ENCODE results near the gene AHR. TPM values are rescaled to one million over a fixed set of nuclear protein-coding genes. Genes with fewer than 3 reads are reported as not detected.

The AHR gene
- total RNA-seq, 2 experiments from 2014 or later: 37.7 to 39.1 TPM

- ChIA-PET POLR2A (no interaction called here), CTCF (interaction anchor here (0.6 kb wide), 1 partner anchor 54 kb away, joined by 3 read pairs; no protein-coding TSS in a partner anchor)
Observed at GRCh38 chr7:17301471-17302456, 3.3 kb downstream of the AHR start.

- POLR2A ChIA-PET: interaction anchor here (0.7 kb wide), 1 partner anchor 102 kb away, joined by 3 read pairs; no protein-coding TSS in a partner anchor
- CTCF ChIA-PET: interaction anchor here (0.6 kb wide), 2 partner anchors 55 to 342 kb away, joined by 3 read pairs; no protein-coding TSS in a partner anchor
Observed at GRCh38 chr7:17302575-17303142, 4.2 kb downstream of the AHR start.

DNA sequence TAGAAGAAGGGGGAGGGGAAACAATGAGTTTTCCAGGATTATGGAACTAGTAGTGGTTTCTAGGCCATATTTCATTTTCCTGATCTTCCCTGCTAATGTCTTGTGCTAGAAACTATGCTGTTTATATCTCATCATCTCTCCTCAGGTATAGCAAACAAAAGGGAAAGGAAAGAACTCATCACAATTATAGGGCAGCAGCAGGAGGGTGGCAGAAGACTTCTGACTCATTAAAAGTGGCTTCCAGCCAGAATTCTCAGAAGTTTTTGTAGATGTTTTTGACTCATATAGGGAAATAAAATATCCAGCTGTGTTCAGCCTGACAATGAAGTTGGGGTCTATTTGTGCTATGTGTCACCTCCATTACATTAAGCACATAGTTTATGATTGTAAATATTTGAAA, 6.5 kb downstream of the AHR start:
- CTCF ChIA-PET: no interaction called here
- POLR2A ChIA-PET: no interaction called here

DNA sequence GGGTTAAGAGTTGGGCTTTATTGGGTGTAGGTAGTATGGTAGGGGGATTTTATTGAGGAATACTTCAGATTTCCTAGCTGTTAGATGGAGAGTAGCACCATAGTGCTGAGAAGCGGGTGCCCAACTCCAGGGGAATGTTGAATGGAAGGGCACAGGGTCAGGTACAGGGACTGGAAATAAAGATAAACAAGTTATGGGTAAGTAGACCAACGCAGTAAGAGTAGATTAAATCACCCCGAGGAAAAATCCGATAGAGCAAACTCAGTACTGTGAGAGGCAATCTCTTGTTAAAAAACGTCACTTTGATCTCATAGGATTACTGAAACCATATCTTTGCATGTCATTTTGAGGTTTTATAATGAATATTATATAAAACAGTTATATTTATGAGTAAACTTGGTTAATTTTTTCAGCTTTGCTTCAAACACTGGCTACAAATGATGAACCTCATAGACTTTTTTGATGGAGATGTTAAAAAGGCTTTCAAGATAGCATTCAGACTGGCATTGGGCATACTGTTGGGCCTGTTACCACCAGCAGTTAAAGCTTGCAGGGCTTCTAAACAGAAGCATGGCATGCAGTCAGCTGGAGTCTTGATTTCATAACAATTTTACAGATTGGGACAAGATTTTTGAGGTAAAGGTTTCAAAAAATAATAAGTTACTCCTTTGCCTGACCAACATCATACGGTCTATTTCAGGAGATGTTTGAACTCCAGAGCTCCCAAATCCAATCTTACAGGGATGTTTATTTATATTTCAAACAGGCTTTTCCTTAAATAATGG, 7.1 kb downstream of the AHR start:
- POLR2A ChIA-PET: no interaction called here
- CTCF ChIA-PET: no interaction called here

GRCh38 chr7:17307000-17307399, 8.5 kb downstream of the AHR start:
- POLR2A ChIA-PET: interaction anchor here (0.7 kb wide), 1 partner anchor 9 kb away, joined by 3 read pairs; the partner anchor contains the start of gene AHR

GRCh38 chr7:17307558-17307957, 9.1 kb downstream of the AHR start:
- CTCF ChIA-PET: interaction anchor here (1.2 kb wide), 1 partner anchor 168 kb away, joined by 3 read pairs; no protein-coding TSS in a partner anchor
- POLR2A ChIA-PET: no interaction called here

More at GRCh38 chr7:17307000-17307399, 8.5 kb downstream of the AHR start:
- CTCF ChIA-PET: interaction anchor here (1.2 kb wide), 1 partner anchor 167 kb away, joined by 3 read pairs; no protein-coding TSS in a partner anchor

- POLR2A ChIA-PET: interaction anchor here (0.7 kb wide), 1 partner anchor 94 kb away, joined by 3 read pairs; no protein-coding TSS in a partner anchor
- CTCF ChIA-PET: interaction anchor here (1.2 kb wide), 1 partner anchor 168 kb away, joined by 3 read pairs; no protein-coding TSS in a partner anchor
Observed at GRCh38 chr7:17307969-17308648, 9.7 kb downstream of the AHR start.

- POLR2A ChIA-PET: no interaction called here
- CTCF ChIA-PET: interaction anchor here (0.6 kb wide), 1 partner anchor 131 kb away, joined by 3 read pairs; no protein-coding TSS in a partner anchor
Observed at GRCh38 chr7:17311194-17311593, 12.7 kb downstream of the AHR start.

DNA sequence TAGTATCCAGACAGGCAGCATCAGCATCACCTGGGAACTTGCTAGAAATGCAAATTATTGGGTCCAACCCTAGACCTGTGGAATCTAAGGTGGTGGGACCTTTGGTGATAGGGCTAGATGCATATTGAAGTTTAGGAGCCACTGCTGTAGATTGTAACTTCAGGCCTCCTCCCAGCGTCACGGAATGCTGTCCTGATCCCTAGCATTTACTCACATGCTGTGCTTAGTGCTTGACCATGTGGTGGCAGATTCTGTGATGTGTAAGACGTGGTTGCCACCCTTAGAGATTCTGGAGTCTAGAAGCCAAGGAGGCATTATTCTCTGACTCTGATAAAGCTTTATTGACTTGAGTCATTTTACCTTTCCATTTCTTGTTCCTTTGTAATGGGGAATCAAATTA, 13.5 kb downstream of the AHR start:
- ChIA-PET CTCF (no interaction called here), POLR2A (no interaction called here)

- ChIA-PET POLR2A (no interaction called here), CTCF (no interaction called here)
Observed at GRCh38 chr7:17312641-17313040, 14.2 kb downstream of the AHR start.

GRCh38 chr7:17313194-17313593, 14.7 kb downstream of the AHR start:
- POLR2A ChIA-PET: no interaction called here
- CTCF ChIA-PET: no interaction called here

DNA sequence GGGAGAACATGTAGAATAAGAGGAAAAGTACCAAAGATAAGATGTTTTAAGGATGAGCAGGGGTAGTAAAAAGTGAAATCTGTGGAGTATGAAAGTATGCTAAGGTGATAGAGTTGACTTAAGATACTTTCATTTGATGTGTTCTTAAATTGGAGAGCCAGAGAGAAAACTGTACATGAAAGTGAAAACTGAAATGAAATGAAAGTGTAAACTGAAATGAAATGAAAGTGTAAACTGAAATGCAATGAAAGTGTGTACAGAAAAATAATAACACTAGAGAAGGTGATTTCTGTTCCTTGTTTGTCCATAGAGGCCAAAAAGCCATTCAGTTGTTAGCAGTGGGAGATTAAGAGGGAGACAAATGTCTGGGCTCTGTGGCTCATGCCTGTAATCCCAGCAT, 17.5 kb downstream of the AHR start:
- CTCF ChIA-PET: no interaction called here
- POLR2A ChIA-PET: no interaction called here

- ChIA-PET CTCF (no interaction called here), POLR2A (no interaction called here)
Observed at GRCh38 chr7:17318146-17318545, 19.7 kb downstream of the AHR start.

DNA sequence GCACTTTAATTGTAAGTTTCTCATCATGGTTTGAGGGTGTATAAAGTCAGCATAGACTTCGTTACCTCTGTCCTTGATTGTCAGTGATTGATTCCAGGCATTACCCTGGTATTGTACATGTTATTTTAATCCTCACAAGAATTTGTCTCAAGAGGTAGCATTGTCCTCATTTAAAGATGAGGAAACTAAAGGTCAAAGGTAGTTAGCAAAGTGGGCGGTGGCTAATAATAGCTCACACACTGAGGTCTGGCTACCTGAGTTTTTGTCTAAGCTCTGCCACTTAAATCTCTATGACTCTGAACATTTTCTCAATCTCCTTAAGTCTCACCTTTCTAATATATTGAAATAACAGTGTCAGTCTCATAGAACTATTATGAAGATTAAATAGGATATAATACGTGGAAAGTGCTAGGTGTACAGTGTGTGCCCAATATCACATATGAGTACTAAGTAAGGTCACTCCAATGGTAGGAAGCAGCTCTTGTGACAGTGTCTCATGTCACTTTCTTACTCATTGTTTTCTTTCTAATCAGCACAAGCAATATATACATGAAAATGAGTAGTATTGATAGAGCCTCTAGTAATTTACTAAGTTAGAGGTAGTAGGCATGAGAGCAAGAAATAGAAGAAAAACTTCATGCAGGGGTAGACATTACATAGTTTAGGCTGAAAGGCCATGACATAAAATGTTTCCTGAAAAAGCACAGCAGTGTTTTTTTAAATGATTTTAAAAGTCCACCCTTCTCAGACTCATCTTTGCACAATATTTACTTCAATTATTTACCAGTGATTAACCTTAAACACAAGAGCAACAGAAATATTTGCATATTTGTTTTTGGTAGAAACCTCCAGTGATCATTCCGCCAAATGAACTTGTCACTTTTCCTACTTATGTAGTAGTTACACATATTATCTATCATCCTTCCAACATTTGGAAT, 21.0 kb downstream of the AHR start:
- CTCF ChIA-PET: no interaction called here
- POLR2A ChIA-PET: no interaction called here

- ChIA-PET POLR2A (no interaction called here), CTCF (no interaction called here)
Observed at GRCh38 chr7:17320102-17320497, 21.6 kb downstream of the AHR start.

DNA sequence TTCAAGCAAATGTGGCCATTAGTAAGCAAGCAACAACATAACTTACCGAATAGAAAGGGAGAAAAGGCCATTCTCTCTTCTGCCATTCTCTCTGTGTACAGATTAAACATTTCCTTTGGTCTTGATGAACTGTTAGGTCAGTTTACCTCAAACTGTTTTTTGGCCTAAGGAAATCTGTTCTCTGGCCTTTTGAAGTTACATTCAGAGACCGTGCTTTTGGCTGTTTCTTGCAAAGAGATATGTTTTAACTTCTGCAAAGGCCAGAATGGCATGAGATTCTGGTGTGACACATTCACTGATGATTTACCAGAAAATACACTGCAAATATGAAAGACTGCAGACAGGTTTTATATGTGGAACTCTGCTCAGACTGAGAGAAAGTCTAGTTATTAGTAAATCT, 22.2 kb downstream of the AHR start:
- ChIA-PET POLR2A (no interaction called here), CTCF (no interaction called here)

- ChIA-PET CTCF (no interaction called here), POLR2A (no interaction called here)
Observed at GRCh38 chr7:17325364-17325763, 26.9 kb downstream of the AHR start.

- POLR2A ChIA-PET: no interaction called here
Observed at GRCh38 chr7:17326378-17326777, 27.9 kb downstream of the AHR start.

More at GRCh38 chr7:17326378-17326777, 27.9 kb downstream of the AHR start:
- CTCF ChIA-PET: no interaction called here
